ENCODE measurements around the gene CD1C. TPM values are rescaled to one million over a fixed set of nuclear protein-coding genes. Genes with fewer than 3 reads are reported as not detected.

The CD1C gene
- total RNA-seq: not detected
- polyA plus RNA-seq (2013, experiment 1 of 2): not detected
- polyA plus RNA-seq (2013, experiment 2 of 2): not detected
- long read RNA-seq, experiment 1: 0 reads
- long read RNA-seq, experiment 2: 0 reads
- long read RNA-seq, experiment 3: 0 reads
- long read RNA-seq, experiment 4: 0 reads

DNA sequence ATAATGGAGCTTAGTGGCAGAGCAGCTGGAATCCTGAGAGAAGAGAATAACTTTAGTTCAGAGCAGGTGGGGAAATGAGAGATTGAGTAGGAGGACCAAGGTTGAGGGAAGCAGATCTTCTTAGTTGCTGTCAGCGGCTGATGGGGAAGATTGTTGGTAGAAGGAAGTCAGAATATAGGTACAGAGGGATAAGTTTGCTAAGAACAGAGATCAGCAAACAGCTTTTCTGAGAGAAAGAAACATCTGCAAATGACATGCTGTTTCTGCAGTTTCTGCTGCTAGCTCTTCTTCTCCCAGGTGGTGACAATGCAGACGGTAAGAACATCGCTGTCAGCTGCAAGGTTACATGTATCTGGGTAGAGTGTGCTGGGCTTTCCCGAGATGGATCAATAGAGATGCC is at the start of gene CD1C:
TSS of gene CD1C (plus strand) at position 113 of the 400 bp plus-strand sequence. CDS start at position 255, 142 bp downstream.
- no peak within 1 kb of the TSS for H3K4me3 Mint-ChIP-seq
- no peak for DNase-seq
- 93 to 94% methylated on average over 3 to 4 of the region's 4 CpGs for WGBS, 2 experiments (ENCODE audit: insufficient coverage in 1 of 2, insufficient read length in 1 of 2)

DNA sequence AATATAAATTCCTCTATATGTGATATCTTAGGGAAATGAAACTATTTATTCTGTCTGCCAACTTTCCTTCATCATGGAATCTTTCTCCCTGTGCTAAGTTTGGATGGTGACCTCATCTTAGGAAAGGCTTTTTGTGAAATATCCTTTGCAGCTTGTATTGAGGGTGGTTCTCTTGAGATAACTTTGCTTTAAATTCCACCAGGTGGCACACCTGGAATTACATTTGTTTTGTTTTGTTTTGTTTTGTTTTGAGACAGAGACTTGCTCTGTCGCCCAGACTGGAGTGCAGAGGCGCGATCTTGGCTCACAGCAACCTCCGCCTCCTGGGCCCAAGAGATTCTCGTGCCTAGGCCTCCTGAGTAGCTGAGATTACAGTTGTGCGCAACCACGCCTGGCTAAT is 43.1 kb upstream of the CD1C start:
- no peaks in the 10 kb centered on the region for H3K36me3 ChIP-seq (ENCODE audit: control insufficient read depth, insufficient read depth, low read length)
- no peaks in the 10 kb centered on the region for H3K9me3 Mint-ChIP-seq
- H3K27me3 Mint-ChIP-seq (ENCODE audit: insufficient read depth): no peaks in the 10 kb centered on the region
- H3K4me1 ChIP-seq (ENCODE audit: control insufficient read depth, insufficient read depth, low read length): no peaks in the 10 kb centered on the region
- 91 to 92% methylated on average over 7 of the region's 7 CpGs for WGBS, 2 experiments (ENCODE audit: insufficient coverage in 1 of 2, insufficient read length in 1 of 2)
- no peak overlapping the region for H3K4me3 ChIP-seq (ENCODE audit: low read length)
- no peak for DNase-seq
- H3K27me3 ChIP-seq (ENCODE audit: control insufficient read depth, insufficient read depth, low read length, poor library complexity, severe bottlenecking): no peaks in the 10 kb centered on the region
- no peak overlapping the region for H3K27ac Mint-ChIP-seq
- H3K36me3 Mint-ChIP-seq (ENCODE audit: low read depth): no peaks in the 10 kb centered on the region
- no peaks in the 10 kb centered on the region for H3K9me3 ChIP-seq (ENCODE audit: control insufficient read depth, low read length)
- H3K4me3 Mint-ChIP-seq: no peak overlapping the region
- H3K9ac ChIP-seq (ENCODE audit: extremely low read depth, low read length, poor library complexity, severe bottlenecking): no peak overlapping the region
- TF ChIP-seq, protein P1, sequence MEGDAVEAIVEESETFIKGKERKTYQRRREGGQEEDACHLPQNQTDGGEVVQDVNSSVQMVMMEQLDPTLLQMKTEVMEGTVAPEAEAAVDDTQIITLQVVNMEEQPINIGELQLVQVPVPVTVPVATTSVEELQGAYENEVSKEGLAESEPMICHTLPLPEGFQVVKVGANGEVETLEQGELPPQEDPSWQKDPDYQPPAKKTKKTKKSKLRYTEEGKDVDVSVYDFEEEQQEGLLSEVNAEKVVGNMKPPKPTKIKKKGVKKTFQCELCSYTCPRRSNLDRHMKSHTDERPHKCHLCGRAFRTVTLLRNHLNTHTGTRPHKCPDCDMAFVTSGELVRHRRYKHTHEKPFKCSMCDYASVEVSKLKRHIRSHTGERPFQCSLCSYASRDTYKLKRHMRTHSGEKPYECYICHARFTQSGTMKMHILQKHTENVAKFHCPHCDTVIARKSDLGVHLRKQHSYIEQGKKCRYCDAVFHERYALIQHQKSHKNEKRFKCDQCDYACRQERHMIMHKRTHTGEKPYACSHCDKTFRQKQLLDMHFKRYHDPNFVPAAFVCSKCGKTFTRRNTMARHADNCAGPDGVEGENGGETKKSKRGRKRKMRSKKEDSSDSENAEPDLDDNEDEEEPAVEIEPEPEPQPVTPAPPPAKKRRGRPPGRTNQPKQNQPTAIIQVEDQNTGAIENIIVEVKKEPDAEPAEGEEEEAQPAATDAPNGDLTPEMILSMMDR (conservative IDR thresholded peaks at IDR 0.05): peak; percentile 52
- no peak overlapping the region for H3K27ac ChIP-seq (ENCODE audit: low read depth, low read length)
- H3K4me1 Mint-ChIP-seq: no peaks in the 10 kb centered on the region

More for the DNA sequence above, at the start of gene CD1C:
- Histone ChIP-seq H3K36me3 (ENCODE audit: control insufficient read depth, insufficient read depth, low read length) (no peaks in the 10 kb centered on the region), H3K4me3 (ENCODE audit: low read length) (no peak within 1 kb of the TSS), H3K27ac (ENCODE audit: low read depth, low read length) (no peak within 1 kb of the TSS), H3K4me1 (ENCODE audit: control insufficient read depth, insufficient read depth, low read length) (peaks cover 4% of the 10 kb centered on the region), H3K9me3 (ENCODE audit: control insufficient read depth, low read length) (no peaks in the 10 kb centered on the region), H3K9ac (ENCODE audit: extremely low read depth, low read length, poor library complexity, severe bottlenecking) (no peak within 1 kb of the TSS), H3K27me3 (ENCODE audit: control insufficient read depth, insufficient read depth, low read length, poor library complexity, severe bottlenecking) (no peaks in the 10 kb centered on the region)
- no peak within 1 kb of the TSS for H3K27ac Mint-ChIP-seq
- no peaks in the 10 kb centered on the region for H3K27me3 Mint-ChIP-seq (ENCODE audit: insufficient read depth)
- H3K36me3 Mint-ChIP-seq (ENCODE audit: low read depth): no peaks in the 10 kb centered on the region
- TF ChIP-seq, protein P1 (conservative IDR thresholded peaks at IDR 0.05): no peak
- H3K4me1 Mint-ChIP-seq: peaks cover 16% of the 10 kb centered on the region
- no peaks in the 10 kb centered on the region for H3K9me3 Mint-ChIP-seq

DNA sequence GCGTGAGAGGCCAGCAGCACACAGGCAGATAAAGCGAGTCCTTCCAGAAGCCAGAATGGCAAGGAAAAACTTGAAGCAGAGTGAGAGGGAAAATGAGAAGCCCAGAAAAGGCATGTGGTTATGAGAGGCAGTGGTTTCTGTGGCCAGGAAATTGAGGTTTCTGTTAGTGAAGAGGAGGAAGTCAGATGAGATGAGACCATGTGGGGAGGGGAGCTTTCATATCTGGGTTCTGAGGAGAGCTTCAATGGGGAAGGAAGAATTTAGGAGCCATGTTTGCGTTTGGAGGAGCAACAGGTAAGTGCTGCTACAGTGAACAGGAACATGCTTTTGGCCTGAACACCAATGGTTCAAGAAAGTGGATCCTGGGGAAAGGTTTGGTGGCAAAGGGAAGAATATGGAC is 41.6 kb upstream of the CD1C start:
- Mint-ChIP-seq H3K27me3 (ENCODE audit: insufficient read depth) (no peaks in the 10 kb centered on the region), H3K27ac (no peak overlapping the region), H3K36me3 (ENCODE audit: low read depth) (no peaks in the 10 kb centered on the region), H3K9me3 (no peaks in the 10 kb centered on the region), H3K4me1 (no peaks in the 10 kb centered on the region), H3K4me3 (no peak overlapping the region)
- Histone ChIP-seq H3K9me3 (ENCODE audit: control insufficient read depth, low read length) (no peaks in the 10 kb centered on the region), H3K4me1 (ENCODE audit: control insufficient read depth, insufficient read depth, low read length) (no peaks in the 10 kb centered on the region), H3K36me3 (ENCODE audit: control insufficient read depth, insufficient read depth, low read length) (no peaks in the 10 kb centered on the region), H3K9ac (ENCODE audit: extremely low read depth, low read length, poor library complexity, severe bottlenecking) (no peak overlapping the region), H3K27me3 (ENCODE audit: control insufficient read depth, insufficient read depth, low read length, poor library complexity, severe bottlenecking) (no peaks in the 10 kb centered on the region), H3K27ac (ENCODE audit: low read depth, low read length) (no peak overlapping the region), H3K4me3 (ENCODE audit: low read length) (no peak overlapping the region)
- no peak for DNase-seq
- TF ChIP-seq, protein P1 (conservative IDR thresholded peaks at IDR 0.05): no peak
- WGBS, 2 experiments (ENCODE audit: insufficient coverage in 1 of 2, insufficient read length in 1 of 2): 86 to 96% methylated on average over 3 of the region's 3 CpGs

All from endodermal cell (in vitro differentiated cells).